ENCODE results near the gene VHLL.

The VHLL gene

GRCh38 chr1:156251527-156251926, 47.6 kb downstream of the VHLL start:
- TF ChIP-seq, protein P1, sequence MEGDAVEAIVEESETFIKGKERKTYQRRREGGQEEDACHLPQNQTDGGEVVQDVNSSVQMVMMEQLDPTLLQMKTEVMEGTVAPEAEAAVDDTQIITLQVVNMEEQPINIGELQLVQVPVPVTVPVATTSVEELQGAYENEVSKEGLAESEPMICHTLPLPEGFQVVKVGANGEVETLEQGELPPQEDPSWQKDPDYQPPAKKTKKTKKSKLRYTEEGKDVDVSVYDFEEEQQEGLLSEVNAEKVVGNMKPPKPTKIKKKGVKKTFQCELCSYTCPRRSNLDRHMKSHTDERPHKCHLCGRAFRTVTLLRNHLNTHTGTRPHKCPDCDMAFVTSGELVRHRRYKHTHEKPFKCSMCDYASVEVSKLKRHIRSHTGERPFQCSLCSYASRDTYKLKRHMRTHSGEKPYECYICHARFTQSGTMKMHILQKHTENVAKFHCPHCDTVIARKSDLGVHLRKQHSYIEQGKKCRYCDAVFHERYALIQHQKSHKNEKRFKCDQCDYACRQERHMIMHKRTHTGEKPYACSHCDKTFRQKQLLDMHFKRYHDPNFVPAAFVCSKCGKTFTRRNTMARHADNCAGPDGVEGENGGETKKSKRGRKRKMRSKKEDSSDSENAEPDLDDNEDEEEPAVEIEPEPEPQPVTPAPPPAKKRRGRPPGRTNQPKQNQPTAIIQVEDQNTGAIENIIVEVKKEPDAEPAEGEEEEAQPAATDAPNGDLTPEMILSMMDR (IDR thresholded peaks at IDR 0.05; ENCODE audit: low read depth, low read length), result no peak
- no peak overlapping the region for H3K4me3 ChIP-seq (ENCODE audit: low read depth, low read length)
- in situ Hi-C loops (cut with HindIII; ENCODE audit: low sequenced_read_pairs), result no loop called here
- no peak for DNase-seq (ENCODE audit: low read depth, low spot score)

GRCh38 chr1:156249593-156249992, 49.5 kb downstream of the VHLL start:
- TF ChIP-seq, protein P1 (IDR thresholded peaks at IDR 0.05; ENCODE audit: low read depth, low read length), result no peak
- H3K4me3 ChIP-seq (ENCODE audit: low read depth, low read length), result no peak overlapping the region
- in situ Hi-C loops (cut with HindIII; ENCODE audit: low sequenced_read_pairs), result no loop called here
- no peak for DNase-seq (ENCODE audit: low read depth, low spot score)
